Caco-2 (cell line): ENCODE results near the gene PLAGL1. TPM values are rescaled to one million over a fixed set of nuclear protein-coding genes. Genes with fewer than 3 reads are reported as not detected.
A peak's percentile ranks its signal among the peaks of the same experiment; 100 is the strongest.

Source experiments
- BruUV-seq: library from RNA; stranded (reverse); fragments of 400-500 nt; replicated peaks from 2 replicates; lab custom pipeline; 2021; lab: Mats Ljungman, UMichigan
- CTCF ChIA-PET: fragments of 300-600 bp; sonication (Branson Sonifier 250); formaldehyde crosslinking; loops from one replicate; lab custom pipeline; 2022; ENCODE audit warnings: antibody characterized with exemption; lab: Charles Lee
- POLR2A ChIA-PET: fragments of 300-600 bp; sonication (Branson Sonifier 250); formaldehyde crosslinking; loops from one replicate; lab custom pipeline; 2022; ENCODE audit warnings: antibody characterized with exemption; lab: Charles Lee
- DNase-seq, 2 experiments: peaks; one replicate each; pipeline versions ENCODE4 v3.0.0 to v3.0.0-alpha.2; 2020 to 2022
- H3K27me3 ChIP-seq: replicated peaks from 2 replicates; pipeline ENCODE4 v1.6.0; 2011; ENCODE audit warnings: low read length; ENCODE audit not compliant: control insufficient read depth, insufficient read depth
- H3K36me3 ChIP-seq: 2 replicates; pipeline ENCODE4 v1.5.1; 2011; ENCODE audit warnings: low read length; ENCODE audit not compliant: control insufficient read depth, insufficient read depth
- H3K4me1 ChIP-seq: fragments of 250-450 bp; sonication (Bioruptor Pico); 2 replicates; pipeline ENCODE4 v1.5.1; 2020; ENCODE audit warnings: mild to moderate bottlenecking
- H3K4me3 ChIP-seq: 2 replicates; pipeline ENCODE4 v1.5.1; 2011; ENCODE audit warnings: low read depth, mild to moderate bottlenecking, control low read depth, low read length
- H3K9me3 ChIP-seq: fragments of 250-450 bp; sonication (Bioruptor Pico); 2 replicates; pipeline ENCODE4 v1.5.1; 2020; ENCODE audit warnings: mild to moderate bottlenecking, moderate library complexity
- H3K27ac Mint-ChIP-seq: one replicate; pipeline ENCODE4 v1.8.0; 2022; ENCODE audit warnings: mixed read lengths; ENCODE audit not compliant: unreplicated experiment
- H3K27me3 Mint-ChIP-seq: one replicate; pipeline ENCODE4 v1.8.0; 2022; ENCODE audit warnings: mixed read lengths; ENCODE audit not compliant: insufficient read depth, unreplicated experiment
- H3K36me3 Mint-ChIP-seq: one replicate; pipeline ENCODE4 v1.8.0; 2022; ENCODE audit warnings: mild to moderate bottlenecking, mixed read lengths; ENCODE audit not compliant: insufficient read depth, unreplicated experiment
- H3K4me1 Mint-ChIP-seq: one replicate; pipeline ENCODE4 v1.8.0; 2022; ENCODE audit warnings: low read depth, mixed read lengths; ENCODE audit not compliant: unreplicated experiment
- H3K4me3 Mint-ChIP-seq: one replicate; pipeline ENCODE4 v1.8.0; 2022; ENCODE audit warnings: mild to moderate bottlenecking, moderate library complexity, mixed read lengths; ENCODE audit not compliant: unreplicated experiment
- H3K9me3 Mint-ChIP-seq: one replicate; pipeline ENCODE4 v1.8.0; 2022; ENCODE audit warnings: mixed read lengths; ENCODE audit not compliant: unreplicated experiment
- CTCF ChIP-seq, 2 experiments: fragments of 200-600 bp in 1 of 2; IDR thresholded peaks; 1 replicate in 1 of 2; 2 replicates in 1 of 2; pipeline versions ENCODE4 v1.5.1 to v1.8.0; 2011 to 2022; ENCODE audit warnings: antibody characterized with exemption in 1 of 2, control low read depth in 1 of 2, inconsistent platforms in 1 of 2, low read depth in 1 of 2, low read length in 1 of 2, mild to moderate bottlenecking in 1 of 2, moderate library complexity in 1 of 2; ENCODE audit not compliant: insufficient read depth in 1 of 2, severe bottlenecking in 1 of 2, unreplicated experiment in 1 of 2
- intact Hi-C: fragments of 100-400 bp; cut with micrococcal nuclease; formaldehyde crosslinking; loops from one replicate; pipeline ENCODE4 v1.10.0; 2022; ENCODE audit not compliant: unreplicated experiment
- total RNA-seq: library from RNA; stranded (reverse); gene quantifications from 2 replicates; pipeline ENCODE4 v1.2.3, GENCODE V29; 2022

Gene PLAGL1
- total RNA-seq, 1 experiment from 2014 or later = 0.70 TPM

GRCh38 chr6:143963158-143963919 lies 44.7 kb downstream of the PLAGL1 start:
- TF ChIP-seq CTCF (IDR thresholded peaks at IDR 0.05; ENCODE audit: insufficient read depth in 1 of 2, low read depth in 1 of 2, low read length in 1 of 2, severe bottlenecking in 1 of 2, unreplicated experiment in 1 of 2) = no peak
- Mint-ChIP-seq H3K9me3 (no peaks in the 10 kb centered on the region), H3K27me3 (peaks cover 31% of the 10 kb centered on the region), H3K4me1 (peaks cover 16% of the 10 kb centered on the region), H3K36me3 (no peaks in the 10 kb centered on the region), H3K4me3 (no peak overlapping the region), H3K27ac (no peak overlapping the region)
- ChIA-PET POLR2A (no interaction called here), CTCF (interaction anchor here (0.9 to 1.0 kb wide), 2 partner anchors 23 to 125 kb away, joined by 3 to 4 read pairs; no protein-coding TSS in a partner anchor)
- no TSS peak for BruUV-seq
- DNase-seq = no peak
- no peaks in the 10 kb centered on the region for H3K27me3 ChIP-seq
- H3K9me3 ChIP-seq = no peaks in the 10 kb centered on the region
- peaks cover 20% of the 10 kb centered on the region for H3K4me1 ChIP-seq
- H3K4me3 ChIP-seq = no peak overlapping the region
- H3K36me3 ChIP-seq = no peaks in the 10 kb centered on the region
- intact Hi-C loops = no loop called here

GRCh38 chr6:143961886-143962878 lies 45.9 kb downstream of the PLAGL1 start:
- Mint-ChIP-seq H3K4me3 (no peak overlapping the region), H3K36me3 (no peaks in the 10 kb centered on the region), H3K9me3 (no peaks in the 10 kb centered on the region), H3K27ac (no peak overlapping the region), H3K27me3 (peaks cover 23% of the 10 kb centered on the region), H3K4me1 (peaks cover 16% of the 10 kb centered on the region)
- Histone ChIP-seq H3K4me1 (peaks cover 25% of the 10 kb centered on the region), H3K36me3 (no peaks in the 10 kb centered on the region), H3K9me3 (no peaks in the 10 kb centered on the region), H3K4me3 (no peak overlapping the region), H3K27me3 (no peaks in the 10 kb centered on the region)
- BruUV-seq = no TSS peak
- intact Hi-C loops = no loop called here
- no peak for DNase-seq
- ChIA-PET CTCF (interaction anchor here (1.0 kb wide), 1 partner anchor 22 kb away, joined by 4 read pairs; no protein-coding TSS in a partner anchor), POLR2A (interaction anchor here (0.7 kb wide), 1 partner anchor 119 kb away, joined by 3 read pairs; the partner anchor contains the start of gene LTV1)
- TF ChIP-seq CTCF (IDR thresholded peaks at IDR 0.05; ENCODE audit: insufficient read depth in 1 of 2, low read depth in 1 of 2, low read length in 1 of 2, severe bottlenecking in 1 of 2, unreplicated experiment in 1 of 2) = peak in 1 of 2 experiments; percentile 27

- no peak overlapping the region for H3K27ac Mint-ChIP-seq
- Histone ChIP-seq H3K4me1 (peaks cover 25% of the 10 kb centered on the region), H3K36me3 (no peaks in the 10 kb centered on the region), H3K9me3 (no peaks in the 10 kb centered on the region), H3K4me3 (no peak overlapping the region), H3K27me3 (no peaks in the 10 kb centered on the region)
- H3K27me3 Mint-ChIP-seq = peaks cover 19% of the 10 kb centered on the region
- no peak for TF ChIP-seq CTCF (IDR thresholded peaks at IDR 0.05; ENCODE audit: insufficient read depth in 1 of 2, low read depth in 1 of 2, low read length in 1 of 2, severe bottlenecking in 1 of 2, unreplicated experiment in 1 of 2)
- H3K4me3 Mint-ChIP-seq = no peak overlapping the region
- H3K9me3 Mint-ChIP-seq = no peaks in the 10 kb centered on the region
- H3K36me3 Mint-ChIP-seq = no peaks in the 10 kb centered on the region
- no peak for DNase-seq
- ChIA-PET CTCF (interaction anchor here (0.5 kb wide), 1 partner anchor 19 kb away, joined by 3 read pairs; no protein-coding TSS in a partner anchor), POLR2A (interaction anchor here (0.7 kb wide), 1 partner anchor 118 kb away, joined by 3 read pairs; the partner anchor contains the start of gene LTV1)
- peaks cover 16% of the 10 kb centered on the region for H3K4me1 Mint-ChIP-seq
- BruUV-seq = no TSS peak
- intact Hi-C loops = no loop called here
Observed at GRCh38 chr6:143961066-143961465, 47.0 kb downstream of the PLAGL1 start.
